GM23248 (cell line): ENCODE data around the gene ASAH2B. TPM values are rescaled to one million over a fixed set of nuclear protein-coding genes. Genes with fewer than 3 reads are reported as not detected.
"Not testable (repeated sequence)": the region's sequence is repeated elsewhere in the genome, so short reads cannot be mapped to it uniquely, and the experiment has no call there.

Source experiments
- DNase-seq: peaks from one replicate; pipeline ENCODE4 v3.0.0-alpha.2; 2015
- H2AFZ ChIP-seq: fragments of 200-600 bp; sonication (generic); 2 replicates; pipeline ENCODE4 v1.6.1; 2016; ENCODE audit warnings: antibody characterized with exemption
- H3F3A ChIP-seq: fragments of 200-600 bp; sonication (generic); 2 replicates; pipeline ENCODE4 v1.6.1; 2016; ENCODE audit warnings: mild to moderate bottlenecking, antibody characterized with exemption, mixed run types; ENCODE audit not compliant: insufficient read depth
- H3K27ac ChIP-seq: fragments of 200-600 bp; sonication (generic); 2 replicates; pipeline ENCODE4 v1.5.1; 2016; ENCODE audit warnings: mild to moderate bottlenecking
- H3K27me3 ChIP-seq: fragments of 200-600 bp; sonication (generic); replicated peaks from 2 replicates; pipeline ENCODE4 v1.6.1; 2016; ENCODE audit warnings: mild to moderate bottlenecking; ENCODE audit not compliant: insufficient read depth
- H3K36me3 ChIP-seq: fragments of 200-600 bp; sonication (generic); 2 replicates; pipeline ENCODE4 v1.6.1; 2016; ENCODE audit warnings: low read depth, mild to moderate bottlenecking
- H3K4me1 ChIP-seq: fragments of 200-600 bp; sonication (generic); 2 replicates; pipeline ENCODE4 v1.6.1; 2016; ENCODE audit warnings: mild to moderate bottlenecking; ENCODE audit not compliant: insufficient read depth
- H3K4me2 ChIP-seq: fragments of 200-600 bp; sonication (generic); one replicate; pipeline ENCODE4 v1.6.1; 2016; ENCODE audit warnings: mild to moderate bottlenecking; ENCODE audit not compliant: unreplicated experiment
- H3K4me3 ChIP-seq: fragments of 200-600 bp; sonication (generic); 2 replicates; pipeline ENCODE4 v1.5.1; 2016; ENCODE audit warnings: mild to moderate bottlenecking
- H3K79me2 ChIP-seq: fragments of 200-600 bp; sonication (generic); 2 replicates; pipeline ENCODE4 v1.6.1; 2016; ENCODE audit warnings: mild to moderate bottlenecking; ENCODE audit not compliant: insufficient read depth
- H3K9ac ChIP-seq: fragments of 200-600 bp; sonication (generic); 2 replicates; pipeline ENCODE4 v1.6.1; 2016; ENCODE audit warnings: mild to moderate bottlenecking
- H3K9me2 ChIP-seq: fragments of 200-600 bp; sonication (generic); 2 replicates; pipeline ENCODE4 v1.6.1; 2016; ENCODE audit warnings: mixed run types, mild to moderate bottlenecking, moderate library complexity; ENCODE audit not compliant: insufficient read depth
- H3K9me3 ChIP-seq: fragments of 200-600 bp; sonication (generic); one replicate; pipeline ENCODE4 v1.6.1; 2017; ENCODE audit warnings: low read depth
- H4K20me1 ChIP-seq: fragments of 200-600 bp; sonication (generic); 2 replicates; pipeline ENCODE4 v1.6.0; 2016; ENCODE audit not compliant: insufficient read depth
- EZH2 ChIP-seq: fragments of 200-600 bp; sonication (generic); IDR thresholded peaks from 2 replicates; pipeline ENCODE4 v1.6.1; 2018; ENCODE audit warnings: antibody characterized with exemption, mild to moderate bottlenecking; ENCODE audit not compliant: insufficient read depth, poor library complexity, severe bottlenecking
- EZH2phosphoT487 ChIP-seq: fragments of 200-600 bp; sonication (generic); IDR thresholded peaks from 2 replicates; pipeline ENCODE4 v1.6.1; 2018; ENCODE audit warnings: antibody characterized with exemption, moderate library complexity, mild to moderate bottlenecking, low read depth; ENCODE audit not compliant: insufficient read depth
- WGBS, 2 experiments: methylation state at CpG; one replicate each; pipeline ENCODE4 v1.1.6; 2015 to 2017; ENCODE audit warnings: low lambda C conversion rate in 2 of 2, low coverage in 1 of 2; ENCODE audit errors: missing lambda C conversion rate in 2 of 2; 5-methylcytosine and 5-hydroxymethylcytosine counted together
- in situ Hi-C: fragments of 300-500 bp; cut with MboI; formaldehyde crosslinking; loops from 2 replicates; pipeline ENCODE4 v1.15.0; 2020
- polyA plus RNA-seq: library from polyadenylated mRNA; unstranded; fragments of >200 nt; fragmentation: Nextera tagmentation; extraction: Ambion mirVana; gene quantifications from 2 replicates; pipeline ENCODE4 v1.2.1, GENCODE V29; 2016
- total RNA-seq: library from RNA; depleted of rRNA; stranded (reverse); fragments of >200 nt; shearing (Covaris generic); gene quantifications from 2 replicates; pipeline ENCODE4 v1.2.3, GENCODE V29; 2014; rRNA removed

The ASAH2B gene
- total RNA-seq (3.7 and 7.8 TPM in 2 replicates), polyA plus RNA-seq (5.0 and 5.7 TPM in 2 replicates)

GRCh38 chr10:50739618-50740292 lies at the start of gene ASAH2B:
TSS of gene ASAH2B (plus strand) at chr10:50739936. CDS start at chr10:50745131, 5,195 bp downstream.
- in situ Hi-C loops: no loop called here
- peak within 1 kb of the TSS; percentile 78 for H3K9ac ChIP-seq
- H3K4me1 ChIP-seq: peaks cover 5% of the 10 kb centered on the region; the same call in 1 of the 2 replicates
- H3K4me2 ChIP-seq: peak within 1 kb of the TSS; percentile 81
- peak within 1 kb of the TSS; percentile 87 for H2AFZ ChIP-seq
- no peaks in the 10 kb centered on the region for H3K9me2 ChIP-seq
- H3K27me3 ChIP-seq: no peaks in the 10 kb centered on the region; the same call in 1 of the 2 replicates
- no peaks in the 10 kb centered on the region for H4K20me1 ChIP-seq
- 1% methylated on average over 58 to 62 of the region's 62 CpGs for WGBS, 2 experiments
- 0 out of 2 replicates have a peak, but pooled peaks cover 8% of the 10 kb centered on the region for H3K79me2 ChIP-seq
- H3K4me3 ChIP-seq: peak within 1 kb of the TSS; percentile 74
- DNase-seq: peak; percentile 86
- no peaks in the 10 kb centered on the region for H3K36me3 ChIP-seq
- H3K9me3 ChIP-seq: no peaks in the 10 kb centered on the region
- H3F3A ChIP-seq: peaks cover 9% of the 10 kb centered on the region
- no peak for TF ChIP-seq EZH2phosphoT487
- no peak for TF ChIP-seq EZH2
- H3K27ac ChIP-seq: peak within 1 kb of the TSS; percentile 83

GRCh38 chr10:50697819-50698218 lies 41.9 kb upstream of the ASAH2B start:
- H3K27ac ChIP-seq, H4K20me1 ChIP-seq, H3K9ac ChIP-seq, DNase-seq, H3F3A ChIP-seq, H3K9me3 ChIP-seq, H3K27me3 ChIP-seq, H3K4me2 ChIP-seq, H3K4me3 ChIP-seq, H3K9me2 ChIP-seq, in situ Hi-C loops, H3K79me2 ChIP-seq, H3K4me1 ChIP-seq, H3K36me3 ChIP-seq, H2AFZ ChIP-seq: not testable (repeated sequence)
- no CpG with 5 or more reads among the region's 4 CpGs for WGBS, 2 experiments

- H3K4me3 ChIP-seq, H3K9me3 ChIP-seq, H3K4me2 ChIP-seq, H3K36me3 ChIP-seq, H3K27me3 ChIP-seq, H3F3A ChIP-seq, in situ Hi-C loops, H3K9ac ChIP-seq, H4K20me1 ChIP-seq, H3K4me1 ChIP-seq, H3K79me2 ChIP-seq, H3K9me2 ChIP-seq: not testable (repeated sequence)
- Histone ChIP-seq H3K27ac (peak overlapping the region; percentile 46), H2AFZ (peak overlapping the region; percentile 77)
- DNase-seq: peak; percentile 49
- 14 to 26% methylated on average over 2 of the region's 5 CpGs for WGBS, 2 experiments
These were observed 37.8 kb upstream of the ASAH2B start for GRCh38 chr10:50701947-50702346.

GRCh38 chr10:50702997-50703396 lies 36.7 kb upstream of the ASAH2B start:
- H3K27ac ChIP-seq, H3K36me3 ChIP-seq, H3K9ac ChIP-seq, H3K4me1 ChIP-seq, H3K4me3 ChIP-seq, H3K9me3 ChIP-seq, DNase-seq, H3K79me2 ChIP-seq, in situ Hi-C loops, H3K27me3 ChIP-seq, H3K4me2 ChIP-seq, H3F3A ChIP-seq, H2AFZ ChIP-seq, H3K9me2 ChIP-seq, H4K20me1 ChIP-seq: not testable (repeated sequence)
- 40 to 68% methylated on average over 7 of the region's 7 CpGs for WGBS, 2 experiments

GRCh38 chr10:50704436-50705079 lies 35.2 kb upstream of the ASAH2B start:
- H3K4me3 ChIP-seq, H3K36me3 ChIP-seq, H2AFZ ChIP-seq, H3K27ac ChIP-seq, in situ Hi-C loops, H3K4me1 ChIP-seq, H3K9me3 ChIP-seq, H3K79me2 ChIP-seq, H3K4me2 ChIP-seq, H3F3A ChIP-seq, H4K20me1 ChIP-seq, H3K9ac ChIP-seq, H3K9me2 ChIP-seq, H3K27me3 ChIP-seq: not testable (repeated sequence)
- DNase-seq: peak; percentile 2
- 37 to 44% methylated on average over 4 to 5 of the region's 5 CpGs for WGBS, 2 experiments

- in situ Hi-C loops, H3K27ac ChIP-seq, H3K79me2 ChIP-seq, H3K4me2 ChIP-seq, H3K4me1 ChIP-seq, H2AFZ ChIP-seq, H3K9ac ChIP-seq, H3F3A ChIP-seq, H4K20me1 ChIP-seq, H3K9me3 ChIP-seq, H3K27me3 ChIP-seq, H3K9me2 ChIP-seq, DNase-seq, H3K4me3 ChIP-seq, H3K36me3 ChIP-seq: not testable (repeated sequence)
- 38 to 71% methylated on average over 1 of the region's 1 CpG for WGBS, 2 experiments
These were observed 33.7 kb upstream of the ASAH2B start for GRCh38 chr10:50706006-50706405.

GRCh38 chr10:50710241-50710640 lies 29.5 kb upstream of the ASAH2B start:
- DNase-seq, H3K9me3 ChIP-seq, H3K79me2 ChIP-seq, H3K9ac ChIP-seq, H4K20me1 ChIP-seq, H3K4me2 ChIP-seq, H3K9me2 ChIP-seq, H3K27ac ChIP-seq, H3K27me3 ChIP-seq, H3K36me3 ChIP-seq, in situ Hi-C loops, H3F3A ChIP-seq, H3K4me1 ChIP-seq, H3K4me3 ChIP-seq, H2AFZ ChIP-seq: not testable (repeated sequence)
- WGBS, 2 experiments: 75 to 76% methylated on average over 11 to 12 of the region's 13 CpGs
